ENCODE results near the gene ANKAR. TPM values are rescaled to one million over a fixed set of nuclear protein-coding genes. Genes with fewer than 3 reads are reported as not detected.

ANKAR gene, protein sequence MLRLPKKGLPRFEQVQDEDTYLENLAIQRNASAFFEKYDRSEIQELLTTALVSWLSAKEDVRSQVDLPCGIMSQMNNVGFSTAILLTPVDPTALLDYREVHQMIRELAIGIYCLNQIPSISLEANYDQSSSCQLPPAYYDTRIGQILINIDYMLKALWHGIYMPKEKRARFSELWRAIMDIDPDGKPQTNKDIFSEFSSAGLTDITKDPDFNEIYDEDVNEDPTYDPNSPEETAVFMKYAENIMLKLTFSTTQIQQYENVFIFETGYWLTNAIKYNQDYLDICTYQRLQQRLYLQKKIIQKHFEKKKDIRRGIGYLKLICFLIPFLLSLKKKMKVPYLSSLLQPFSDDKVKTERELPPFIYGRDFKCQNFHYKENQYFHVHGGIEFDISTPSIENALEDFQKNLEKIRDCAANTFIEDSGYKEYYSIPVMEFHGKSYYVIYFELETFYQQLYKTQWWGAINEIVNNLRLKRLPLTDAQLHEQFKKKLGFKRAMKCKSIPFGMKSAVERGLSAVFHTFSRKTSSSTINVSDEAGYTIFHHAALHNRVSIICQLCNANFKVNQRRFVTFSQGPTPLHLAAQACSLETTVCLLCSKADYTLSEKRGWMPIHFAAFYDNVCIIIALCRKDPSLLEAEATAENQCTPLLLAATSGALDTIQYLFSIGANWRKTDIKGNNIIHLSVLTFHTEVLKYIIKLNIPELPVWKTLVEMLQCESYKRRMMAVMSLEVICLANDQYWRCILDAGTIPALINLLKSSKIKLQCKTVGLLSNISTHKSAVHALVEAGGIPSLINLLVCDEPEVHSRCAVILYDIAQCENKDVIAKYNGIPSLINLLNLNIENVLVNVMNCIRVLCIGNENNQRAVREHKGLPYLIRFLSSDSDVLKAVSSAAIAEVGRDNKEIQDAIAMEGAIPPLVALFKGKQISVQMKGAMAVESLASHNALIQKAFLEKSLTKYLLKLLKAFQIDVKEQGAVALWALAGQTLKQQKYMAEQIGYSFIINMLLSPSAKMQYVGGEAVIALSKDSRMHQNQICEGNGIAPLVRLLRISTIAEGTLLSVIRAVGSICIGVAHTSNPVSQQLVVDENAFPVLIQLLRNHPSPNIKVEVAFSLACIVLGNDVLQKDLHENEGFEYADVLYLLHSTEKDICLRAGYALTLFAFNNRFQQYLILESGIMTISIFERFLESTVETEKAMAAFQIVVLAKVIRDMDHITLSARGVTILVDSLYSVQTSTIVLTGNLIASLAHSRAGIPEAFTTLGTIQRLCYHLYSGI (N-terminal part only)
- total RNA-seq, result 9.2 and 9.5 TPM in 2 replicates

GRCh38 chr2:189674374-189675112 is at the start of gene ANKAR:
TSS of gene ANKAR (plus strand) at chr2:189674670. CDS start at chr2:189676491, 1,821 bp downstream.

DNA sequence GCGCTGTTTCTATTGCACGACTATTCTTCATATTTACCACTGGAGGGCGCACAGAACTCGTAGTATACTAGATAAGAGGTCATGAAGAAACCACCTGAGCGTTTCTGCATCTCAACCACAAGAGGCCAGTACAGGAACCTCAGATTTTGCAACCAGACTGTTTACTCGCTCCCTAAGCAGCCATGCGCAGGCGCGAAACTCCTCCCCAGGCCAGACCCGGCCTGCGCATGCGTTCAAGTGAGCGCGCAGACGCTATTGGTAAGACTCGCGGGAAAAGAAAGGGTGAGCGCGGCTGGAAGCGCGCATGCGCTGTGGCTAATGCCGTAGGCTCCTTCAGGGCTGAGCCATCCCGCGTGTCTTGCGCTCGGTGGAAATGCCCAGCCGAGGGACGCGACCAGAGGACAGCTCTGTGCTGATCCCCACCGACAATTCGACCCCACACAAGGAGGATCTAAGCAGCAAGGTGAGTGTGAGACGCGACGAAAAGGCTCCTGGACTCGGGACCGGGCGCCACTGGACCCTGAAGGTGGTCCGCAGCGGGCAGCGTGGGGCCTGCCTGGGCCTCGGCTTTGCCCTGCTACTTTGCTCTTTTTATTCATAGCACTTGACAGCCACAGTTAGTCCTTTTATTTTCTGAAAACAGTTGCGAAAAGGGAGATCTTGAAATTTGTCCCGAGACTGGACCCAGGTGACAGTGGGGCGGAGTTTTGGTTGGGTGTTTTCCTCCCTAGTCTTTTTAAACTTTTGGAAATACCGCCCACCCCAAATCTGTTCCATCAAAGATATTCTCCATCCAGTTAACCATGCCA is 13.1 kb upstream of the ANKAR start, which contains the start of gene ASNSD1:
ASNSD1 (plus strand) TSS at position 312 of the 809 bp plus-strand sequence. CDS start 4,674 bp downstream, outside the sequence.

Other genes with a start within 250 kb of the ANKAR start
- 29.6 and 40.8 TPM in 2 replicates for gene WDR75, start 233.2 kb upstream of the ANKAR start, total RNA-seq
- 47.0 and 76.7 TPM in 2 replicates for gene SLC40A1, start 93.9 kb upstream of the ANKAR start, total RNA-seq
- gene ASNSD1, start 13.2 kb upstream of the ANKAR start, total RNA-seq, result 47.9 and 51.1 TPM in 2 replicates
- gene OSGEPL1, start 88.1 kb downstream of the ANKAR start, total RNA-seq, result 3.9 and 8.0 TPM in 2 replicates
- 32.3 and 34.0 TPM in 2 replicates for gene ORMDL1, start 109.7 kb downstream of the ANKAR start, total RNA-seq
- 20.8 and 21.3 TPM in 2 replicates for gene PMS1, start 109.8 kb downstream of the ANKAR start, total RNA-seq

Data from bronchial smooth muscle cell (primary cell).